Transverse colon (tissue), 3 donors: Measurements from ENCODE around the gene HMCN1.

Experiments used
- EP300 ChIP-seq: sonication (generic); formaldehyde crosslinking; IDR thresholded peaks from one replicate; pipeline ENCODE4 v1.6.1; 2017; ENCODE audit warnings: antibody characterized with exemption, low read depth
- POLR2A ChIP-seq: fragments of 450-650 bp; IDR thresholded peaks from one replicate; pipeline ENCODE4 v1.6.1; 2016; ENCODE audit warnings: antibody characterized with exemption, mild to moderate bottlenecking, moderate library complexity
- TF ChIP-seq, protein P1 (sequence below), 5 experiments: fragments of 200-600 bp in 3 of 5; fragments of 450-650 bp in 2 of 5; sonication (generic) in 3 of 5; IDR thresholded peaks; 1 replicate in 2 of 5; 2 replicates in 3 of 5; pipeline ENCODE4 v1.5.1; 2016 to 2017; ENCODE audit warnings: antibody characterized with exemption in 5 of 5, inconsistent platforms in 3 of 5, mild to moderate bottlenecking in 2 of 5, moderate library complexity in 1 of 5

DNA sequence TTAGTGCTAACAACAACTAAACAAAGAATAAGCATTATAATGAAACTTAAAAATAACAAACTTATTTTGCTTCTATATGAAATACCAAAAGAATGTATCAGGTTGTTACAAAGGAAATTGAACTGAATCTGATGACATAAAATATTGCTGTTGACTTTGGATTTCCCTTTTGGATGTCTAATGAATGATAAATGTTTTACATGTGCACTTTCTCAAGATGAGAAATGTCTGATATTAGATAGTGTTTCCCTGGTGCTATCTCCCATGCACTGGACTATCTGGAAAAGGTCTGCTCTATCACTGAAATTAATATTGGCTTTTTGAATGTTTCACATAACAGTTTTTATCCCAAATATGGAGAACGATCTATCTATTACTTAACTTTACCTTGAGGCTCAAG lies 179.9 kb downstream of the HMCN1 start:
- TF ChIP-seq, protein P1, sequence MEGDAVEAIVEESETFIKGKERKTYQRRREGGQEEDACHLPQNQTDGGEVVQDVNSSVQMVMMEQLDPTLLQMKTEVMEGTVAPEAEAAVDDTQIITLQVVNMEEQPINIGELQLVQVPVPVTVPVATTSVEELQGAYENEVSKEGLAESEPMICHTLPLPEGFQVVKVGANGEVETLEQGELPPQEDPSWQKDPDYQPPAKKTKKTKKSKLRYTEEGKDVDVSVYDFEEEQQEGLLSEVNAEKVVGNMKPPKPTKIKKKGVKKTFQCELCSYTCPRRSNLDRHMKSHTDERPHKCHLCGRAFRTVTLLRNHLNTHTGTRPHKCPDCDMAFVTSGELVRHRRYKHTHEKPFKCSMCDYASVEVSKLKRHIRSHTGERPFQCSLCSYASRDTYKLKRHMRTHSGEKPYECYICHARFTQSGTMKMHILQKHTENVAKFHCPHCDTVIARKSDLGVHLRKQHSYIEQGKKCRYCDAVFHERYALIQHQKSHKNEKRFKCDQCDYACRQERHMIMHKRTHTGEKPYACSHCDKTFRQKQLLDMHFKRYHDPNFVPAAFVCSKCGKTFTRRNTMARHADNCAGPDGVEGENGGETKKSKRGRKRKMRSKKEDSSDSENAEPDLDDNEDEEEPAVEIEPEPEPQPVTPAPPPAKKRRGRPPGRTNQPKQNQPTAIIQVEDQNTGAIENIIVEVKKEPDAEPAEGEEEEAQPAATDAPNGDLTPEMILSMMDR (IDR thresholded peaks at IDR 0.05) = no peak
- TF ChIP-seq POLR2A (no peak), EP300 (no peak)
